Smooth muscle cell (in vitro differentiated cells): Measurements from ENCODE around the gene CDH20. TPM values are rescaled to one million over a fixed set of nuclear protein-coding genes. Genes with fewer than 3 reads are reported as not detected.

ENCODE experiments used
- DNase-seq: peaks from one replicate; lab custom pipeline; 2025; ENCODE audit not compliant: unreplicated experiment; lab: John Stamatoyannopoulos, UW
- H2AFZ ChIP-seq: fragments of 200-600 bp; sonication (generic); 2 replicates; pipeline ENCODE4 v1.6.0; 2016; ENCODE audit warnings: antibody characterized with exemption, low read depth, mild to moderate bottlenecking
- H3F3A ChIP-seq: fragments of 200-600 bp; sonication (generic); 2 replicates; pipeline ENCODE4 v1.6.0; 2017; ENCODE audit warnings: antibody characterized with exemption, low read depth
- H3K27ac ChIP-seq: fragments of 200-600 bp; sonication (generic); 2 replicates; pipeline ENCODE4 v1.5.1; 2016; ENCODE audit warnings: low read depth, mild to moderate bottlenecking
- H3K27me3 ChIP-seq: fragments of 200-600 bp; sonication (generic); 2 replicates; pipeline ENCODE4 v1.6.1; 2016; ENCODE audit warnings: low read depth, mild to moderate bottlenecking
- H3K36me3 ChIP-seq: fragments of 200-600 bp; sonication (generic); 2 replicates; pipeline ENCODE4 v1.5.1; 2016; ENCODE audit warnings: low read depth
- H3K4me1 ChIP-seq: fragments of 200-600 bp; sonication (generic); 2 replicates; pipeline ENCODE4 v1.5.1; 2016; ENCODE audit warnings: low read depth
- H3K4me2 ChIP-seq: fragments of 200-600 bp; sonication (generic); 2 replicates; pipeline ENCODE4 v1.6.0; 2016; ENCODE audit warnings: mild to moderate bottlenecking
- H3K4me3 ChIP-seq: fragments of 200-600 bp; sonication (generic); 2 replicates; pipeline ENCODE4 v1.5.1; 2016; ENCODE audit warnings: mild to moderate bottlenecking
- H3K79me2 ChIP-seq: fragments of 200-600 bp; sonication (generic); 2 replicates; pipeline ENCODE4 v1.6.0; 2016; ENCODE audit warnings: low read depth, mild to moderate bottlenecking
- H3K9ac ChIP-seq: fragments of 200-600 bp; sonication (generic); 2 replicates; pipeline ENCODE4 v1.6.0; 2016; ENCODE audit warnings: low read depth
- H3K9me3 ChIP-seq: fragments of 200-600 bp; sonication (generic); replicated peaks from 2 replicates; pipeline ENCODE4 v1.5.1; 2016; ENCODE audit warnings: low read depth
- H4K20me1 ChIP-seq: fragments of 200-600 bp; sonication (generic); 2 replicates; pipeline ENCODE4 v1.6.0; 2016; ENCODE audit warnings: low read depth
- CTCF ChIP-seq: fragments of 200-600 bp; sonication (generic); IDR thresholded peaks from 2 replicates; pipeline ENCODE4 v1.5.1; 2017; ENCODE audit warnings: borderline replicate concordance, mild to moderate bottlenecking, antibody characterized with exemption; ENCODE audit not compliant: insufficient read depth, poor library complexity, severe bottlenecking
- WGBS: methylation state at CpG from one replicate; pipeline ENCODE4 v1.1.7; 2016; ENCODE audit warnings: low lambda C conversion rate; 5-methylcytosine and 5-hydroxymethylcytosine counted together
- polyA plus RNA-seq: library from polyadenylated mRNA; unstranded; fragments of >200 nt; fragmentation: Nextera tagmentation; extraction: Ambion mirVana; gene quantifications from 2 replicates; pipeline ENCODE4 v1.2.1, GENCODE V29; 2016
- total RNA-seq: library from RNA; depleted of rRNA; stranded (reverse); fragments of >200 nt; gene quantifications from 2 replicates; pipeline ENCODE4 v1.2.3, GENCODE V29; 2014

Gene CDH20
- total and polyA plus RNA-seq, 2 experiments from 2014 or later: 0.10 TPM; not detected in 1

GRCh38 chr18:61541673-61542072 is 208.4 kb downstream of the CDH20 start:
- no peaks in the 10 kb centered on the region for H3K36me3 ChIP-seq
- H3K27ac ChIP-seq: peak overlapping the region; percentile 52
- H3K27me3 ChIP-seq: no peaks in the 10 kb centered on the region
- H3K9ac ChIP-seq: no peak overlapping the region
- 54% methylated on average over 7 of the region's 7 CpGs for WGBS
- DNase-seq: no peak
- H2AFZ ChIP-seq: peak overlapping the region; percentile 26
- no peak overlapping the region for H3K4me3 ChIP-seq
- no peaks in the 10 kb centered on the region for H3K4me1 ChIP-seq
- H4K20me1 ChIP-seq: no peaks in the 10 kb centered on the region
- H3K79me2 ChIP-seq: no peaks in the 10 kb centered on the region
- no peaks in the 10 kb centered on the region for H3F3A ChIP-seq
- peak overlapping the region; percentile 34 for H3K4me2 ChIP-seq
- TF ChIP-seq CTCF: no peak
- H3K9me3 ChIP-seq: no peaks in the 10 kb centered on the region

GRCh38 chr18:61542596-61542995 is 209.4 kb downstream of the CDH20 start:
- Histone ChIP-seq H3K9ac (no peak overlapping the region), H3F3A (no peaks in the 10 kb centered on the region), H3K4me3 (no peak overlapping the region), H3K4me1 (no peaks in the 10 kb centered on the region), H3K27ac (no peak overlapping the region), H3K36me3 (no peaks in the 10 kb centered on the region), H3K4me2 (no peak overlapping the region), H4K20me1 (no peaks in the 10 kb centered on the region), H3K27me3 (no peaks in the 10 kb centered on the region), H2AFZ (no peak overlapping the region), H3K9me3 (no peaks in the 10 kb centered on the region), H3K79me2 (no peaks in the 10 kb centered on the region)
- DNase-seq: no peak
- WGBS: 93% methylated on average over 2 of the region's 2 CpGs
- no peak for TF ChIP-seq CTCF

- H4K20me1 ChIP-seq: no peaks in the 10 kb centered on the region
- no peak for TF ChIP-seq CTCF
- no peaks in the 10 kb centered on the region for H3K4me1 ChIP-seq
- H3K4me2 ChIP-seq: no peak overlapping the region
- H3K27ac ChIP-seq: no peak overlapping the region
- H3K36me3 ChIP-seq: no peaks in the 10 kb centered on the region
- H3K9ac ChIP-seq: no peak overlapping the region
- no peak overlapping the region for H2AFZ ChIP-seq
- WGBS: 78% methylated on average over 1 of the region's 1 CpG
- H3F3A ChIP-seq: no peaks in the 10 kb centered on the region
- no peak for DNase-seq
- H3K79me2 ChIP-seq: no peaks in the 10 kb centered on the region
- no peaks in the 10 kb centered on the region for H3K27me3 ChIP-seq
- H3K4me3 ChIP-seq: no peak overlapping the region
- no peaks in the 10 kb centered on the region for H3K9me3 ChIP-seq
Observed at GRCh38 chr18:61543518-61543917, 210.3 kb downstream of the CDH20 start.

- TF ChIP-seq CTCF: no peak
- WGBS: 86% methylated on average over 10 of the region's 10 CpGs
- Histone ChIP-seq H3K4me1 (no peaks in the 10 kb centered on the region), H2AFZ (no peak overlapping the region), H3K79me2 (no peaks in the 10 kb centered on the region), H3K9me3 (no peaks in the 10 kb centered on the region), H4K20me1 (no peaks in the 10 kb centered on the region), H3K9ac (no peak overlapping the region), H3F3A (no peaks in the 10 kb centered on the region), H3K27ac (no peak overlapping the region), H3K27me3 (no peaks in the 10 kb centered on the region), H3K4me3 (no peak overlapping the region), H3K36me3 (no peaks in the 10 kb centered on the region), H3K4me2 (no peak overlapping the region)
- DNase-seq: no peak
Observed at GRCh38 chr18:61544178-61544577, 210.9 kb downstream of the CDH20 start.
